AG09319 (cell line): ENCODE data around the gene SAPCD1.

ENCODE experiments used
- DNase-seq: peaks from one replicate; pipeline ENCODE4 v3.0.0-alpha.2; 2010; ENCODE audit warnings: low read depth; ENCODE audit errors: extremely low read depth
- CTCF ChIP-seq: IDR thresholded peaks from 2 replicates; pipeline ENCODE4 v1.5.1; 2011; ENCODE audit warnings: low read depth, mild to moderate bottlenecking, inconsistent platforms, low read length, moderate library complexity

The SAPCD1 gene

GRCh38 chr6:31762878-31763618 lies 592 bp downstream of the SAPCD1 start:
- no peak for TF ChIP-seq CTCF
- no peak for DNase-seq

GRCh38 chr6:31763619-31763940 lies 1.1 kb downstream of the SAPCD1 start:
- no peak for DNase-seq
- no peak for TF ChIP-seq CTCF

- TF ChIP-seq CTCF: no peak
Observed at GRCh38 chr6:31764198-31764597, 1.7 kb downstream of the SAPCD1 start.

GRCh38 chr6:31765559-31765909 lies 3.1 kb downstream of the SAPCD1 start:
- TF ChIP-seq CTCF: no peak
- DNase-seq: no peak

More at GRCh38 chr6:31764198-31764597, 1.7 kb downstream of the SAPCD1 start:
- no peak for DNase-seq

- DNase-seq: no peak
- TF ChIP-seq CTCF: no peak
Observed at GRCh38 chr6:31765910-31766794, 3.7 kb downstream of the SAPCD1 start.

GRCh38 chr6:31767096-31767645 lies 4.7 kb downstream of the SAPCD1 start:
- no peak for DNase-seq
- TF ChIP-seq CTCF: no peak
